Measurements from ENCODE around the gene CBX4. TPM values are rescaled to one million over a fixed set of nuclear protein-coding genes. Genes with fewer than 3 reads are reported as not detected.

CBX4 gene
- total RNA-seq, 1 donor, result 8.3 TPM

- TF ChIP-seq CTCF (IDR thresholded peaks at IDR 0.05; ENCODE audit: insufficient read depth, low read length), result no peak
- peak; percentile 10 for DNase-seq (ENCODE audit: low read depth)
- no peak overlapping the region for H3K4me3 ChIP-seq (ENCODE audit: low read depth, low read length)
These were observed 27.7 kb upstream of the CBX4 start for GRCh38 chr17:79866791-79867518.

DNA sequence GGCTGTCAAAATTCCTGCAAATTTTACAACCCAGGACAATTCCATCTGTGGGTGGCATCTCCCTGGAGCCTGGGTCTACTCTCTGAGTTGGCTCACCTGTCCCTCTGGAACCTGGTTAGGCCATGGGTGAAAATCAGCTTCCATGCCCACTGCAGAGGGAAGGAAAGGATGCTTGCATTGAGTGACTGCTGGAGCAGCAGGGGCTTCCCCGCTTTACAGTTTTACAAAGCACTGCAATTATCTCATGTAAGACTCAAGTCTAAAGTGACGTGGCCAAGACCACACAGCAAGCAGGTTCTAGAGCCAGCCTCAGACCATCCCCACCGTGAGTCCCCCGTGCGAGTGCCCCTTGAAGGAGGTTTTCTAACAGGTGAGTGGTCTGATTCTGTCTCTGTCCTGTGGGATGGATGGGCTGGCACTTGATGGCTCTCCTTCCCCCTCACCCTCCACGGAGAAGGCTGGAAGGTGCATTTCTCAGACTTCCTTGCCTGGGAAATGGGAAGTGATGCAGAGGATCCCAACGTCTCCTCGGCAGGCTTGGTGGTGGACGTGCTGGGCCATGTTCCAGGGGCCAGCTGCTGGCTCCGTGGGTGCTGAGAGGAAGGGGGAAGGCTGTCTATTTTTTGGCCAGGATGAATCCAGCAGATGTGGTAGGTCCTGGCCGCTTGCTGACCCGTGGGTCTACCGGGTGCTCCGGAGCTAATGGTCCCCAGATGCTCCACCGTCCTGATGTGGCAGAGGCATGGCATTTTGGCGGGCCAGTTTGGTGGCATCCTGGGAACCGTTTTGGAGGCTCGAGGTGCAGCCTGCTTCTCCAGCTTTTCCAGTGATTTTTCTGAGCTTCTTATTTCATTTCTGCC lies 26.3 kb upstream of the CBX4 start:
- H3K4me3 ChIP-seq (ENCODE audit: low read depth, low read length), result no peak overlapping the region
- TF ChIP-seq CTCF (IDR thresholded peaks at IDR 0.05; ENCODE audit: insufficient read depth, low read length), result no peak

DNA sequence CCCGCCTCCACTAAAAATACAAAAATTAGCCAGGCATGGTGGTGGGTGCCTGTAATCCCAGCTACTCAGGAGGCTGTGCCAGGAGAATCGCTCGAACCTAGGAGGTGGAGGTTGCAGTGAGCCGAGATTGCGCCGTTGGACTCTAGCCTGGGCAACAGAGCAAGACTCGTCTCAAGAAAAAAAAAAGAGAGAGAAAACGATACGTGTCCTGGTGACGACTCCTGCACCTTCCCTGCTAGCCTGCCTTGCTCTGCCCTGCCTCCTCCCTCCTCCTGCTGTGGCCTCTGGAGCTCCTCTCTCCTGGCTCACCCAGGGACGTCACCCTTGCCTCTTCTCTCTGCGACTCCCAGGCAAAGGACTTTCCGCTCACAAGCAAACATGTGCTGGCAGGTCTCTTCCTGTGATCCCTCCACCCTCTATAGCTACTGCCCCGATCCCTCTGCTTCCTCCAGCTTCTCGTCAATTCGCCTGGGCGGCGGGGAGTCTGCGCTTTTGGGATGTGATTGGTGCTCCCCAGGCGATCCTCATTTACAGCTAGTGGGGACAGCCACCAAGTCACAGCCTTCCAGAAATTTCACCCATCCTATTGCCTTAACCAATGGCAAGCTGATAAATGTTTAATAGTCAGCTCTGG lies 25.5 kb upstream of the CBX4 start:
- H3K4me3 ChIP-seq (ENCODE audit: low read depth, low read length), result no peak overlapping the region
- no peak for DNase-seq (ENCODE audit: low read depth)
- TF ChIP-seq CTCF (IDR thresholded peaks at IDR 0.05; ENCODE audit: insufficient read depth, low read length), result no peak

More for the DNA sequence above, 26.3 kb upstream of the CBX4 start:
- no peak for DNase-seq (ENCODE audit: low read depth)

DNA sequence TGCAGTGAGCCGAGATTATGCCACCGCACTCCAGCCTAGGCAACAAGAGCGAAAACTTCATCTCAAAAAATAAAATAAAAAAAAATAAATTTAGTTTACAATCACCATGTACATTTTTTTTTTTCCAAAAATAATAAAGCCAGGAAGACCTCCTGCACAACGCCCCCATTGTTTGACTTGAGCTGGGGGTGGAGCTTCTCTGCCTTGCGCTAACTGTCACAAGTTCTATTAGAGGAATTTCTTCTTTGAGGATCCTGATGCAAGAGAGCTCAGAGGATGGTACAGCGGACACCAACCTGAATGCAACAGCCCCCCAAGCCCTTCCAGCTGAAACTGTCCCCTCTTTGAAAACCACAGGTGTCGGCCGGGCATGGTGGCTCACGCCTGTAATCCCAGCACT lies 24.9 kb upstream of the CBX4 start:
- DNase-seq (ENCODE audit: low read depth), result no peak
- TF ChIP-seq CTCF (IDR thresholded peaks at IDR 0.05; ENCODE audit: insufficient read depth, low read length), result no peak
- H3K4me3 ChIP-seq (ENCODE audit: low read depth, low read length), result no peak overlapping the region

DNA sequence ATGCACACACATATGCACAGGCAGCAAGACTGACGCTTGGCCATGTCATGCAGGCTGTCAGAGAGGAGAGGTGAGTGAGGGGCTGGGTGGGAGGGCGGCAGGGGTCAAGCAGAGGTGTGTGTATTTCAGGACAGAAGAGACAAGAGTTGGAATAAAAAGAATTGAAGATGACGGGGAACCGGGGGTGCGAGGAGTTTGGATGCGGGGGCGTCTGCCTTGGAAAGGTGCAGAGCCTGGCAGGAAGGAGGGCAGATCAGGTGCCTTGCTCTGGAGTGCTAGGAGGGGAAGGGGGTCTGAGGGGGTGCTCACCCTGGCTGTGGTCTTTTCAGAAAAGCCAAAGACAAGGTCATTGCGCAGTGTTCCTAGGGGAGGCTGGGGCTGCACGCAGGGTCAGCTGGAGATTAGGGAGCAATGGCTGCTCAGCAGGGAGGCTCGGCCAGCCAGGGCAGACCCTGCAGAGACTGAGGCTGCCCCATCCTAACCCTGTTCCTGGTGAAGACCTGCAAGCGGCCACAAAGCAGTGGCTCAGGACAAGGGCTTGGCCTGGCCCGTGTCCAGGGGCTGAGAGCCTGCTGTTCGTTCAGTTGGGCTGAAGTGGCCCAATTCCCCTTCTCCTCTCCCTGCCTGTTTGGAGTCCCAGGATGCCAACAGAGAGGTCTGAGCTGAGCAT lies 23.7 kb upstream of the CBX4 start:
- no peak for DNase-seq (ENCODE audit: low read depth)
- H3K4me3 ChIP-seq (ENCODE audit: low read depth, low read length), result no peak overlapping the region
- TF ChIP-seq CTCF (IDR thresholded peaks at IDR 0.05; ENCODE audit: insufficient read depth, low read length), result no peak

DNA sequence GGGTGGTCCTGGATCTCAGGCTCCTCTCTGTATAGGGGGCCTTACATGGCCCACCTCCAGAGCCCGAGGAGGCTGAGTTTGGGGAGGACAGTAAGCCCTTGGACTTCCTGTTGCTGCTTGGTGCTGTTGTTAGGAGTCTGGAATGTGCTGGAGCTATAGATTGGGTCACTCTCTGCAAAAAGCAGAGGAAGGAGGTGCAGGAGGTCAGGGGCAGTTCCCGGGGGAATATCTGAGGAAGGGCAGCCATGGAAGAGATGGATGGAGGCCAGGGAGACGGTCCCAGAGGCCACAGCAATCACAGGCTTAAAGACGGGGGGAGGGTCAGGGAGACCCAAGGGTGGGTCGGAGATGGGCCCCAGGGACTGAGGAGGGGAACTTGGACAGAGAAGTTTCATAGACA lies 23.0 kb upstream of the CBX4 start:
- TF ChIP-seq CTCF (IDR thresholded peaks at IDR 0.05; ENCODE audit: insufficient read depth, low read length), result no peak
- no peak for DNase-seq (ENCODE audit: low read depth)
- H3K4me3 ChIP-seq (ENCODE audit: low read depth, low read length), result no peak overlapping the region

All from fibroblast of the aortic adventitia (primary cell).